Activated T-cell treated with anti-CD3 and anti-CD28 coated beads, Interleukin-2, amount 50 U/mL, for 24 hours (primary cell): ENCODE measurements around the gene SEMA4A.

Experiments used
- DNase-seq: peaks from one replicate; pipeline ENCODE4 v3.0.0-alpha.2; 2020
- H3K27ac Mint-ChIP-seq: 2 replicates; pipeline ENCODE4 v1.8.0; 2020; ENCODE audit warnings: mild to moderate bottlenecking, mixed read lengths
- H3K27me3 Mint-ChIP-seq: 2 replicates; pipeline ENCODE4 v1.8.0; 2020; ENCODE audit warnings: mixed read lengths
- H3K36me3 Mint-ChIP-seq: 2 replicates; pipeline ENCODE4 v1.8.0; 2020; ENCODE audit warnings: low read depth, mixed read lengths
- H3K4me1 Mint-ChIP-seq: 2 replicates; pipeline ENCODE4 v1.8.0; 2020; ENCODE audit warnings: low read depth, mixed read lengths
- H3K4me3 Mint-ChIP-seq: 2 replicates; pipeline ENCODE4 v1.8.0; 2020; ENCODE audit warnings: mild to moderate bottlenecking, moderate library complexity, mixed read lengths
- H3K9me3 Mint-ChIP-seq: 2 replicates; pipeline ENCODE4 v1.8.0; 2020; ENCODE audit warnings: mixed read lengths

SEMA4A gene

DNA sequence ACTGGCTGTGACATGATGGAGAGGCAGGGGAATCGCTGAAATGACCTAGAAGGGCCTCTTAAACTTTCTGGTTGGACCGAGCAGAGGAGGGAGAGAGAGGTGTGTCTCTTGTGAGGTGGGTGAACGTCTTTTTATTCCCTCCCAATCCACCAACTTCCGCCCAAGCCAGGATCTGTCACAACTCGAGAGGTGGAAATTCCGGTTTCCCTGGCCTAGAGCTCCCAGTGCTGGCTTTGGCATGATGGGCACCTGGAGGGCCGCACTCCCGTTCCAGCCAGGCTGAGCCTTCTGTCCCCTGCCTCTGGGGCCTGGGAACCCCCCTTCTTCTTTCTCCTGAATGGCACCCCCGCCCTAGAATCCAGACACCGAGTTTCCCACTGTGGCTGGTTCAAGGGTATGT, at the start of gene SEMA4A:
Gene SEMA4A (plus strand): TSS at position 224 of the 400 bp plus-strand sequence. CDS start 994 bp downstream, outside the sequence.
- Mint-ChIP-seq H3K27ac (peak within 1 kb of the TSS; percentile 83), H3K9me3 (no peaks in the 10 kb centered on the region), H3K27me3 (no peaks in the 10 kb centered on the region), H3K4me1 (peaks cover 90% of the 10 kb centered on the region), H3K4me3 (peak within 1 kb of the TSS; percentile 85), H3K36me3 (peaks cover 29% of the 10 kb centered on the region)
- no peak for DNase-seq

DNA sequence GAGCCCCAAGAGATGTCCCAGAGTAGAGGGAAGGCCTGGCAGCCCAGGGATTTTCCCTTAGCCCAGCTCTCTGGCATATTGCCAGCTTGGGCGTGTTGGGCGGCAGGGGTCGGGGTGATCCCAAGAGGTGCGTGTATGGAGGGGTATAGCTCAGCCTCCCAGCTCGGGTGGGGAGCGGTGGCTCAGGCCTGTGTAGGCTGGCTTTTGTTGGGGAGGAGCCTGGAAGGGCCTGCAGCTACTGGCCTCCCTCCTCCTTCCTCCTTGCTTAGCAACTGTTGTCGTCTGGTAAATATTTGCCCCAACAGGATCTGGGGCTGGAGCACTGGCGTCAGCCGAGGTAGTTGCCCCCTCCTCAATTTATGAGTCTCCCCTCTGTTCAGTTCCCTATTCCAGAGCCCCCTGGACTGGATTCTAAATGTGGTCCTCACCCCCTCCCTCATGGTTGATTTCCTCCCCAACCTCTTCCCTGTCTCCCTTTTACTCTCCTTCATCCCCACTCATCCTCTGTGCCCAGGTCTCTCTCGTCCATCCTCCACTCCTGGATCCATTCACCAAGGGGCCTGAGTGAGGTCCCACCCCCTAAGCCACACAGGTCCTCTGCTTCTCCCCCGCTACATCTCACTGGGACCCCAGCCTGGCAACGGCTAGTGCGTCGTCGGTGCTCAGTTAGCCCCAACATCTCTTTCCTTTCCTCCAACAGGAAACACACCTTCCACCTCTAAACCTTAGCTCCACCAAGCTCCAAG, 49.1 kb upstream of the SEMA4A start:
- H3K4me1 Mint-ChIP-seq: peaks cover 83% of the 10 kb centered on the region
- H3K27ac Mint-ChIP-seq: peak overlapping the region; percentile 95
- H3K9me3 Mint-ChIP-seq: no peaks in the 10 kb centered on the region
- no peaks in the 10 kb centered on the region for H3K36me3 Mint-ChIP-seq
- peak; percentile 58 for DNase-seq
- H3K4me3 Mint-ChIP-seq: peak overlapping the region; percentile 35
- H3K27me3 Mint-ChIP-seq: peaks cover 2% of the 10 kb centered on the region

- no peaks in the 10 kb centered on the region for H3K9me3 Mint-ChIP-seq
- DNase-seq: no peak
- peak overlapping the region; percentile 95 for H3K27ac Mint-ChIP-seq
- H3K36me3 Mint-ChIP-seq: no peaks in the 10 kb centered on the region
- peaks cover 2% of the 10 kb centered on the region for H3K27me3 Mint-ChIP-seq
- H3K4me1 Mint-ChIP-seq: peaks cover 80% of the 10 kb centered on the region
- peak overlapping the region; percentile 79 for H3K4me3 Mint-ChIP-seq
Measured at GRCh38 chr1:156104861-156105832, 48.2 kb upstream of the SEMA4A start.

DNA sequence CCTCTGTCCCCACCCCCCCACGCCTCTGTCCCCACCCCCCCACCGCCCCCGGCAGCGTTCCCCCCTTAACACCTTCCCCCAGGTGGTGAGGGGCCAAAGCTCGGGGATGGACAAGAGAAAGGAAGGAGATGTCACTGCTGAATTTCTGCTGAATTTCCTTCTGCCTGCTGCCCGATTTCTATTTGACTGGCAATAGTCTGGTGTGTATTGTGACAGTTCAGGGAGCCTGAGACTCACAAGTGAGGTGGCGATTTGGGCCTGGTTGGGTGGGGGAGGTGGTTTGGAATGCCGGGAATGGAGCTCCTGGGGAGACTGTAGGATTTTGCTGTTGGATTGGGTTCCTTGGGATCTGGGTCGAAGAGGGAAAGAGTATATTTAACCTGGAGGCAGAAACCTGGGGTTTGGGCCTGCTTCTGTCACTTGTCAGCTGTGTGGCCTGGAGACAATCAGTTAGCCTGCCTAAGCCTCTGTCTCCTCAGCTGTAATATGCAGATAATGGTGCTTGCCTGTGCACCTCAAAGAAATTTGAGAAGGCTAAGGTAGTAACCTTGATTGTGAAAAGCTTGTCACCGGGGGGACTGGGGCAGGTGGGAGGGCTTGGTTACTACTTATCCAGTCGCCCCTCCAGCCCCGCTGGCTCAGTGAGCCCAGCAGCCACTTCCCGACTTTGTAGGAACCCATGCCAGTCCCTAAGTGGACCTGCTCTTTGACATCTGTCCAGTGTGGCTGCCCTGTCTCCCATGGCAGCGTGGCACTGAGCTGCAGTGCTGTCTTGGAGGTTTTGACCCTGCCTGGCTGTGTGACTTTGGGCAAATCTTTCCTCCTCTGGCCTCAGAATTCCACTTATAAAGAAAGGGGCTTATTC, 46.5 kb upstream of the SEMA4A start:
- Mint-ChIP-seq H3K4me3 (peak overlapping the region; percentile 79), H3K4me1 (peaks cover 67% of the 10 kb centered on the region), H3K27ac (peak overlapping the region; percentile 95), H3K27me3 (no peaks in the 10 kb centered on the region), H3K9me3 (no peaks in the 10 kb centered on the region), H3K36me3 (no peaks in the 10 kb centered on the region)
- no peak for DNase-seq

DNA sequence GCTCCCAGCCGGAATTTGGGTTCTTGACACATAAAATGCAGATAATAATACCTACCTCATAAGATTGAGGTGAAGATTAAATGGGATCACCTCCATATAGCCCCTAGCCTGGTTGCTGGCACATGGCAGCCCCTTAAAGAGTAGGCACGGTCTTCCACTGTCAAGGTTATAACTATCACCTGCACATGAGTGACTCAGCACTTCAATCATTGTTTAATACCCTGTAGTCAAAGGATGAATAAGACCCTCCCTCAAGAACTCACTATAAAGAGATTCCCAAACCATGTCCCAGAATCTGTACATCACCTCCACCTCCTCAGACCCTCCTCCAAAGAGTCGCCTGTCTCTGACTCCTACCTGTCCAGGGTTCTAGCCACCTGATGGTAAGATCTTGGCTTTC, 45.3 kb upstream of the SEMA4A start:
- Mint-ChIP-seq H3K27me3 (no peaks in the 10 kb centered on the region), H3K36me3 (no peaks in the 10 kb centered on the region), H3K27ac (no peak overlapping the region), H3K9me3 (no peaks in the 10 kb centered on the region), H3K4me3 (peak overlapping the region; percentile 79), H3K4me1 (peaks cover 64% of the 10 kb centered on the region)
- no peak for DNase-seq

- no peaks in the 10 kb centered on the region for H3K9me3 Mint-ChIP-seq
- no peak overlapping the region for H3K27ac Mint-ChIP-seq
- peaks cover 64% of the 10 kb centered on the region for H3K4me1 Mint-ChIP-seq
- H3K27me3 Mint-ChIP-seq: no peaks in the 10 kb centered on the region
- no peak for DNase-seq
- H3K4me3 Mint-ChIP-seq: no peak overlapping the region
- no peaks in the 10 kb centered on the region for H3K36me3 Mint-ChIP-seq
Measured at GRCh38 chr1:156108664-156109241, 44.6 kb upstream of the SEMA4A start.

- peaks cover 4% of the 10 kb centered on the region for H3K27me3 Mint-ChIP-seq
- no peak for DNase-seq
- H3K9me3 Mint-ChIP-seq: no peaks in the 10 kb centered on the region
- H3K36me3 Mint-ChIP-seq: peaks cover 8% of the 10 kb centered on the region
- no peak overlapping the region for H3K27ac Mint-ChIP-seq
- H3K4me3 Mint-ChIP-seq: no peak overlapping the region
- H3K4me1 Mint-ChIP-seq: peaks cover 62% of the 10 kb centered on the region
Measured at GRCh38 chr1:156110252-156110651, 43.1 kb upstream of the SEMA4A start.

- Mint-ChIP-seq H3K36me3 (peaks cover 19% of the 10 kb centered on the region), H3K27me3 (peaks cover 7% of the 10 kb centered on the region), H3K4me3 (no peak overlapping the region), H3K27ac (no peak overlapping the region), H3K9me3 (no peaks in the 10 kb centered on the region), H3K4me1 (peaks cover 58% of the 10 kb centered on the region)
- DNase-seq: no peak
Measured at GRCh38 chr1:156111355-156111962, 41.9 kb upstream of the SEMA4A start.

DNA sequence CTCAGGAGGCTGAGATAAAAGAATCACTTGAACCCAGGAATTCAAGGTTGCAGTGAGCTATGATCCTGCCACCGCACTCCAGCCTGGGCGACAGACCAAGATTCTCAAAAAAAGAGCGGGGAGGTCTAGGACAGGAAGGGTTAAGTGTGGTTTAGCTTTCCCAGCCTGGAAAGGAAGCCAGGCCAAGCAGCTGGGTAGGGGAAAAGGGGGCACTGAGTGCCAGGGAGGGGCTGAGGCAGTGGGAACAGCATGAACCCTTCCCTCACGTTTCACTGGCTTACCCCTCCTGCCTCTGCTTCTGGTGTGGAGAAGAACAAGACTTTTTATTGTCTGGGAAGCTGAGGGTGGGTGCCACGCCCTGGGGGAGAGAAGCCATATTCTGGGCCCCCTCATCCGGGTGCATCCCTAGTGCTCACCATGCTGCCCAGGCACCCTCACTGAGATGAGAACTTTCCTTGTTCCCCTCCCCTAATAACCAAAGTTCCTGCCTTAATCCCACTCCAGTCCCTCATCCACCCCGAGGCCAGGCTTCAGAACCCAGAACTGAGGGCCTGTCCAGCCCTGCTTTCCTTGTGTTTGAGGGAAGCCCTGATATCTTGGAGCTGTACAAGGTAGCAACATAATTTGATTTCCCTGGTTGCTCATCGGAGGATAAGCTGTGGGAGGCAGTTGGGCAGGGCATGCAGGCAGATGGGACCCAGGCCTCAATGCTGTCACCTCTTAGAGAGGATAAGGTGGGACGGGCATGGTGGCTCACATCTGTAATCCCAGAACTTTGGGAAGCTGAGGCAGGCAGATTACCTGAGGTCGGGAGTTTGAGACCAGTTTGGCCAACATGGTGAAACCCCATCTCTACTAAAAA, 40.9 kb upstream of the SEMA4A start:
- peaks cover 7% of the 10 kb centered on the region for H3K27me3 Mint-ChIP-seq
- peak overlapping the region; percentile 14 for H3K27ac Mint-ChIP-seq
- DNase-seq: no peak
- no peak overlapping the region for H3K4me3 Mint-ChIP-seq
- no peaks in the 10 kb centered on the region for H3K9me3 Mint-ChIP-seq
- peaks cover 26% of the 10 kb centered on the region for H3K36me3 Mint-ChIP-seq
- peaks cover 50% of the 10 kb centered on the region for H3K4me1 Mint-ChIP-seq

DNA sequence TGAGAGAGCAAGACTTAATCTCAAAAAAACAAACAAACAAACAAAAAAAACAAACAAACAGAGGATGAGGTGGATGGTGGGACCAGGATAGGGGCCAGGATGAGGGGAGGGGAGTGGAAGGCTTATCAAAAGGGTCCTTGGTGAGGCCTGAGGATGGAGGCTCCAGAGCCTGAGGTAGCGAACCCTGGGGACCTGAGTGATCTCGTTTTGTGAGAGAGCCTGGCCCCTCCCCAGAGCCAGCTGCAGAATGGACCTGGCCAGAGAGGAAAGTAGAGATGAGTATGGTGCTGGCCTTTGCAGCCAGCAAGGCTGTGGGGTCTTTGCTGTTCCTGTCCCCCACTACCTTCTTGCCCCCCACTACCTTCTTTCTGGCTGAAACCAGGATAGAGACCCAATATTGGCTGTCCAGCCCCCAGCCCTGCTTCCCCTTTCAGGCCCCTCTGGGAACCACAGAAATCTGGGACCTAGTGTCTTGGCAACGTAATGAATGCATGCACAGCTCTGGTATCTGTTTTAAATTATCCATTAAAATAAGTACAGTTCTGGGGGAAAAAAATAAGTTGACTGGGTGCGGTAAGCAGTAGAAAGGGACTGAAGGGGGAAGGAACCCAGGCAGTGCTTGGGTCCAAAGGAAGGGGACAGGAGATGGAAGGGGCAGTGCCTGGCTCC, 40.0 kb upstream of the SEMA4A start:
- H3K4me1 Mint-ChIP-seq: peaks cover 48% of the 10 kb centered on the region
- H3K27me3 Mint-ChIP-seq: peaks cover 9% of the 10 kb centered on the region
- peak overlapping the region; percentile 92 for H3K27ac Mint-ChIP-seq
- DNase-seq: no peak
- H3K9me3 Mint-ChIP-seq: no peaks in the 10 kb centered on the region
- H3K4me3 Mint-ChIP-seq: peak overlapping the region; percentile 93
- peaks cover 33% of the 10 kb centered on the region for H3K36me3 Mint-ChIP-seq

DNA sequence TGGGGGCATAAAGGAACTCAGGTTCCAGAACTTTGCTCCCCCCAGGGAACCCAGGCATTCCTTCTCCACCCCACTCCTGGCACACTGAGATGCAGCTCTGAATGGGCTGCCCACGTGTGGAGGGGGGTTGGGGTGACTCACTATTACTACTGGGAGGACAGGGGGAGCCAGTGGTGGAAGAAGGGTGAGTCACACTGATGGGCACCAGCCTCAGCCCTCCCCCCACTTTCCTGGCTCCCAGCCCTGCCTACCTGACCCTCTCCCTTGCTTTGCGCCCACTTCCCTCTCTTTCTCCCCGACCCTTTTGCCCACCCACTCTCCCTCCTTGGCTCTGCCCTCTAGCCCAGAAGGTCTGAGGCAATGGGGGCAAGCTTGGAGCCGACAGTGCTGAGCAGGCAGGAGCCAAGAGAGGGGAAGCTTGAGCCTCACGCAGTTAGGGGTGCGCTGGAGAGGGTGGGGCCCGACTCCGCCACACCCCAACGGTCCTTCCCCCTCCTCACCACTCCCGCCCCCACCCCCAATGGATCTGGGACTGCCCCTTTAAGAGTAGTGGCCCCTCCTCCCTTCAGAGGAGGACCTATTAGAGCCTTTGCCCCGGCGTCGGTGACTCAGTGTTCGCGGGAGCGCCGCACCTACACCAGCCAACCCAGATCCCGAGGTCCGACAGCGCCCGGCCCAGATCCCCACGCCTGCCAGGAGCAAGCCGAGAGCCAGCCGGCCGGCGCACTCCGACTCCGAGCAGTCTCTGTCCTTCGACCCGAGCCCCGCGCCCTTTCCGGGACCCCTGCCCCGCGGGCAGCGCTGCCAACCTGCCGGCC, 39.1 kb upstream of the SEMA4A start, which contains the start of gene LMNA:
Gene LMNA (plus strand): TSS at position 611 of the 818 bp plus-strand sequence. CDS start 208 bp downstream, outside the sequence.
- H3K4me3 Mint-ChIP-seq: peak within 1 kb of the TSS; percentile 93
- H3K36me3 Mint-ChIP-seq: peaks cover 38% of the 10 kb centered on the region
- H3K27me3 Mint-ChIP-seq: peaks cover 10% of the 10 kb centered on the region
- peak within 1 kb of the TSS; percentile 92 for H3K27ac Mint-ChIP-seq
- DNase-seq: peak; percentile 84
- H3K4me1 Mint-ChIP-seq: peaks cover 44% of the 10 kb centered on the region
- no peaks in the 10 kb centered on the region for H3K9me3 Mint-ChIP-seq
